Panc1 (cell line): Measurements from ENCODE around the gene GFAP.

Source experiments
- CTCF ChIP-seq: fragments of 450-650 bp; IDR thresholded peaks from 2 replicates; pipeline ENCODE4 v1.5.1; 2017; ENCODE audit warnings: mild to moderate bottlenecking
- POLR2AphosphoS5 ChIP-seq: IDR thresholded peaks from 2 replicates; pipeline ENCODE4 v1.6.1; 2012; ENCODE audit warnings: mild to moderate bottlenecking, low read depth, low read length, moderate library complexity
- TF ChIP-seq, protein P1 (sequence below), 2 experiments: IDR thresholded peaks; 2 replicates each; pipeline ENCODE4 v1.6.1; 2011 to 2012; ENCODE audit warnings: low read depth in 2 of 2, control low read depth in 1 of 2, low read length in 1 of 2, mild to moderate bottlenecking in 1 of 2, moderate library complexity in 1 of 2; ENCODE audit not compliant: insufficient read depth in 1 of 2

GRCh38 chr17:44863061-44863918, 52.0 kb downstream of the GFAP start:
- no peak for TF ChIP-seq CTCF
- TF ChIP-seq POLR2AphosphoS5 = no peak
- TF ChIP-seq, protein P1, sequence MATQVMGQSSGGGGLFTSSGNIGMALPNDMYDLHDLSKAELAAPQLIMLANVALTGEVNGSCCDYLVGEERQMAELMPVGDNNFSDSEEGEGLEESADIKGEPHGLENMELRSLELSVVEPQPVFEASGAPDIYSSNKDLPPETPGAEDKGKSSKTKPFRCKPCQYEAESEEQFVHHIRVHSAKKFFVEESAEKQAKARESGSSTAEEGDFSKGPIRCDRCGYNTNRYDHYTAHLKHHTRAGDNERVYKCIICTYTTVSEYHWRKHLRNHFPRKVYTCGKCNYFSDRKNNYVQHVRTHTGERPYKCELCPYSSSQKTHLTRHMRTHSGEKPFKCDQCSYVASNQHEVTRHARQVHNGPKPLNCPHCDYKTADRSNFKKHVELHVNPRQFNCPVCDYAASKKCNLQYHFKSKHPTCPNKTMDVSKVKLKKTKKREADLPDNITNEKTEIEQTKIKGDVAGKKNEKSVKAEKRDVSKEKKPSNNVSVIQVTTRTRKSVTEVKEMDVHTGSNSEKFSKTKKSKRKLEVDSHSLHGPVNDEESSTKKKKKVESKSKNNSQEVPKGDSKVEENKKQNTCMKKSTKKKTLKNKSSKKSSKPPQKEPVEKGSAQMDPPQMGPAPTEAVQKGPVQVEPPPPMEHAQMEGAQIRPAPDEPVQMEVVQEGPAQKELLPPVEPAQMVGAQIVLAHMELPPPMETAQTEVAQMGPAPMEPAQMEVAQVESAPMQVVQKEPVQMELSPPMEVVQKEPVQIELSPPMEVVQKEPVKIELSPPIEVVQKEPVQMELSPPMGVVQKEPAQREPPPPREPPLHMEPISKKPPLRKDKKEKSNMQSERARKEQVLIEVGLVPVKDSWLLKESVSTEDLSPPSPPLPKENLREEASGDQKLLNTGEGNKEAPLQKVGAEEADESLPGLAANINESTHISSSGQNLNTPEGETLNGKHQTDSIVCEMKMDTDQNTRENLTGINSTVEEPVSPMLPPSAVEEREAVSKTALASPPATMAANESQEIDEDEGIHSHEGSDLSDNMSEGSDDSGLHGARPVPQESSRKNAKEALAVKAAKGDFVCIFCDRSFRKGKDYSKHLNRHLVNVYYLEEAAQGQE (IDR thresholded peaks at IDR 0.05; ENCODE audit: insufficient read depth in 1 of 2, low read depth in 2 of 2, low read length in 1 of 2) = no peak
